HG03571 (cell line): ENCODE data around the gene SLC25A21.

Experiments used
- ATAC-seq: cut with Tn5 transposase; IDR thresholded peaks from one replicate; pipeline ENCODE4 v1.9.1; 2021; ENCODE audit not compliant: unreplicated experiment

Gene SLC25A21

DNA sequence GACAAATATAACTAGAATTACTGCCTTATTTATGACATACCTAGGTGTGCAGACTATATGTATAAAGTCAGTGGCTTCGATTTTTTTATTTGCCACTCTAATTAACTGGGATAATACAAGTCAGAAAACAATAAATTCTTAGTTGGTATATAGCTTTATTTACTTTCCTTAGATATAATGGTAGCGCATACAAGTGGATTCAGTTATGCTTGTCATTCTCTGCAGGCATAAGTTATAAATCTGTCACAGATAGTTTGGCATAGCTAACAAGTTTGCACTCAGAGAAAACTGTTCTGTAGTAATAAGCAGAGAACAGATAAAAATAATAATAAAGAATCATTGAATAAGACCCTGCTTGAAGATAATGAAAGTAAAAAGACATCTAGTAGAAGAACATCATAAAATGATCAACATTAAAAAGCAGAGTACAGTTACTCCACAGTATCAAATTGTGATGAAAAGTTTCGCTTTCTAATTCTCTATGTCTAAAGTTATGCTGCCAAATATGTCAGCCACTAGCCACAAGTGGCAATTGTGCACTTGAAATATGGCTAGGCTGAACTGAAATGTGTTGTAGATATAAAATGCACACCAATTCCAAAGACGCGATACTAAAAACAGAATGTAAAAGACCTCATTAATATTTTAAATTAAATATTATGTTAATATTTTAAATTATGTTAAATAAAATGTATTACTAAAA lies 224.1 kb downstream of the SLC25A21 start:
- ATAC-seq: no peak

DNA sequence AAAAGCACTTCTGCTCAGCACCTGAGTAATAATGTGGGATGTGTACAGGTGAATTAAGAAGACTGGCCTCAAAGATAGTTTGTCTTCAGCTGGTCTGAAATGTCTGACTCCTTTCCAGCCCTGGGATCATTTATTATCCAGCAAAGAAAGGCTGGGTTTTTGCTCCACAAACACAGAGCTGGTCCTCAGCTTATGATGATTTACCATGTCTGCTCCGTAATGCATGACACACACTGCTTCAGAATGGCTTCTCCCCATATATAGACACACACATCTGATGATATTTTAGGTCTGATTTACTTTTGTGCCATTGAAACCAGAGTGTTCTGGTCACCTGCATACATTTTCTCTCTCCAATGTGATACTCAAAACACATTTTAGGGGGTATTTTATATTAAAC lies 225.0 kb downstream of the SLC25A21 start:
- ATAC-seq: no peak

DNA sequence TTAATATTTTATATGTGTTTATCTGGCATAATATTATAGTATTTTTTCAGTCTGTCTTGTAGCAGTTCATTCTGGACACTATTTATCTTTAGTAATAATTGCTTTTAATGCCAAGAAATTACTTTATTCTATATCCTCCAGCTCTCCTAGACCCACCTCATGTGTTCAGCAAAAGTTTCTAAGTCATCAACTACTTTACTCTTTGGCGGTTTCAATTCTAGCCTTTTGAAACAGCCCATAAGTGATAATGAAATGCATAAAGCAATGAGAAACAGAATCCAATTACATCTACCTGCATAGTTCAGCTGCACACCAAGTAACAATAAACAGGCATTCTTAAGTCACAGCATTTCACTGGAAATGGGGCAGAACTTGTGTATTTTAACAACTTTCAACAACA lies 225.5 kb downstream of the SLC25A21 start:
- no peak for ATAC-seq

DNA sequence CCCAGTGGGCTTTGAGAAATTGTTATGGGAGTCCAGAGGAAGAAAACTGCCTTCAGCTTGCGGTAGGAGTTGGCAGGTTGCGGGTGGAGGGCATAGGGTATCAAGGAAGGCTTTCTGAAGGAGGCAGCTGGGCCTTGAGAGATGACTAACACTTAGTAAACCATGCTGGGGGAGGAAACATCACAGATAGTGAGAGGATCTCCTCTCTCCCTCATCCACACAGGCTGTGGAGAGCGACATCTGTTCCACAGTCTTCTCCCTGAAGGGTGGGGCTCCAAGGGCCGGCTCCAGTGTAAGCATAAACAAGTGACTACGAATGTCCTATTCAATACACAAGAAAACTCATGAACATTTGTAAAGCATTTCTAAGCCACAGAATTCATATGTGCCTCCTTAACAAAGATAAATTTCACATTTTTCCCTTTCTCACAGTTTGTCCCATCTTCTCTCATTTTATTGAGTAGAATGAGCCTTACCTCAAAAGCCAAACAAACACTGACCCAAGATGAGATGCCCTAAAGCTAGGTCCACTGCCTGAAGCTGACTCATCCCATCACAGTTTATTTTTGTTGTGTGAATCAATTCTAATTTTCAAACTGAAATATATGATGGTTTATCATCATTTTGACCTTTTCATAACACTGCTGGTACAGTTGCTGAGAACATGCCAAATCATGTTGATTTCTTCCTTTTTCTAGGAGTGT lies 227.9 kb downstream of the SLC25A21 start:
- ATAC-seq: no peak

DNA sequence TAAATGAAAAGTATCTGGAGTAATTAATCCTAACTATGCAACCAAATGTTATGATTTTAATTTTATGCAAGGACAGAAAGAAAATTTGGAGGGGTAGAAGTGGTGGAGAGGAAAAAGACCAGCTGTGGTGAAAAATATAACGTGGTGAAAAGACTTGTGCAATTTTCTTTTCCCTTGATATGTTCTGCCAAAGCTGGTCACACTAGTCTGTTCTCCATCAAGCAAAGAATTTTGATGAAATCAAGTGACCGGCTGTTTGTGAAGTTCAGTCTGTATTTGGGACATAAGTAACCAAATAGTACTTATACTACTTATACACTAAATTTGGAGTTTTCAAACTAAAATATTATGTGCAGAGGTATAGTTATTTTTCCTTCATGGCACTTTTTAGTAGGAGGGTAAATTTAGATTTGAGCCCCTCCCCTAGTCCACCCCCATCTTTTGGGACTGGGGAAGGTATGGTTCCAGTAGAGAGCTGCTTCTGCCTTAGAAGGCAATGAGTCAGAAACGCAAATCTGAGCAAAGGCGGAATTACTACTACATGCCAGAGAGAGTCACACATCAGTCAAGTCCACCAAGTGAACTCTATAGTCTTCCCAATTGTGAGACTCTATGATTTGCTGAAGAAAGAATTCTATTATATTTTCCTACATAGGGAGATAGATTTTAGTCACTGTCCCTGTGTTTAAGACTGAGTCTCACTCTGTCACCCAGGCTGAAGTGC lies 229.7 kb downstream of the SLC25A21 start:
- ATAC-seq: no peak

DNA sequence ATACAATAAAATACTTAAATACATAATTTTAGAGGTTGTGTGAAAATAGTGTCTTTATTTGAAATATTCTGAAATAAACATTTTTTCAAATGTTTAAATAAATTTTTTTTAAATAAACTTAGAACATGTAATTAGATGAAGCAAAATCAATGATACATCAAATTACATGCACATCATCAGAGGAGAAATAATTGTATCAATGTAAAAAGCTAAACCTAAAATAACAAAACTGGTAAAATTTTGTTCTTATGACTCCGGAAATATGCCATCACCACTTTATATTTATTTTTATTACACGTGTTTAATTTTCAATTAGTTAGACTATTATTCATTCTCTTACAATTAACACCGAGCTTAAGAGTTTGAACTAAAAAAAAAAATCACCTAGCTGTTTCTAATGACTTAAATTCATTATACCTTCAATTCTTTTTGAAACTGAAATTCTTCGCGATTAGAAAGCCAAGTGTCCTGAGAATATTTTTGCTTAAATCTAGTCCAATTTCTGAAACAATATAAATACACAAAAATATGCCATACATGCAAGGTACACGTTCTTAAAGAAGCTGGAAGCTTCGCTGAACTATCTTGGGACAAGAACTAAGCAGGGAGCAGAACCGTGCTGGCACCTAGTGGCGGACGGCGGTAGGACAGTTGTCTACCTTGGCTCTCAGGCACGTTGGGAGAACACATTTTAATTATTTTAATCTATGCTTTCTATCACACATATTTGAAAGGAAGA lies 230.5 kb downstream of the SLC25A21 start:
- peak; percentile 86 for ATAC-seq

DNA sequence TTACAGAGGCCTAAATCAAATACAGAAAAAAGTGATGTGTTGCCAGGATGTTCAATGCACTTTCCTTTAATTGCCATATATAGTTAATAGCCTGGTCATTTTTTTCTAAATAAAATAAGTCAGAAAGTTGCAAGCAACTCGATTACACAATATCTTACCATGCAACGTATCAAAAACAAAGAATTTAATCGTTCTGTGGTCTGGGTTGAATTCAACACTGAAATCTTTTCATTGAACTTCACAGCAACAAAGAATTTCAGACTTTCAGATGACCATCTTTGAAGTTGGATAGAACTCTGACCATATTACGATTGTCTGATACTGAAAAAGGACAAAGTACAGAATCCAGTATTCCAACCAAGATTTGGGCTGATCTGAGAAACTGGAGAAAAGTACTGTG lies 231.9 kb downstream of the SLC25A21 start:
- no peak for ATAC-seq

DNA sequence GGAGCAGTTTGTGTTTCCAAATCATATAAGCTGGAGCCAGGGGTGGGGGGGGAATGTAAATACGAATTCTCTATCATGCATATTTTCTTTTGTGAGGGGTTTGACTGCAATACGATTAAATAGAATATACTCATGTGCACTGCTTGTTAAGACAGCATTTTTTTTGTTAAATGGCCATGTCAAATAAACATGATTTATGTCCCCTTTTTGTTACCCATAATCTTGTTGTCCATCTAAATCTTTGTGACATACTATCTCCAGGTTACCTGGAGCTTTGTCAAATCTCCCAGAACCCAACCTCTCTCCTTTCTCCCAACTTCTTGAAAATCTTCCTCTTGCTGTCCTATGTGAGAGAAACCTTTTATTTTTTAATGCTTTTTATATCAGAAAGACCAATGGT lies 233.1 kb downstream of the SLC25A21 start:
- no peak for ATAC-seq

DNA sequence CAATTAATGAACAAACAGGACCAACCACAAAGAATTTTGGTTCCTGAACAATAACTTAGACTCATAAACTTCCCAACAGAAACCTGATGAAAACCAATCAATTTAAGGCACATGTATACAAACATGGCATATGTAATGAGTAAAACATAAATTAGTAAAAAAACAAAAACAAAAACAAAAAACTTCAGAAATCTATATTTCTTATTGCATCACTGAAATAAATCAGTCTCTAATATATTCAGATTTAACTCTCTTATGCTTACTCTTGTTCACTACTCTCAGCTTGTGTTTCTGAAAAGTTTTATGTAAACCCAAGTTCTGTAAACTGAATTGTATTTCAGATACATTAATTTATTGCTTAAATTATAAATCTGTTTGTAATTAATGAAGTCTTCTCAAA lies 233.7 kb downstream of the SLC25A21 start:
- ATAC-seq: no peak

DNA sequence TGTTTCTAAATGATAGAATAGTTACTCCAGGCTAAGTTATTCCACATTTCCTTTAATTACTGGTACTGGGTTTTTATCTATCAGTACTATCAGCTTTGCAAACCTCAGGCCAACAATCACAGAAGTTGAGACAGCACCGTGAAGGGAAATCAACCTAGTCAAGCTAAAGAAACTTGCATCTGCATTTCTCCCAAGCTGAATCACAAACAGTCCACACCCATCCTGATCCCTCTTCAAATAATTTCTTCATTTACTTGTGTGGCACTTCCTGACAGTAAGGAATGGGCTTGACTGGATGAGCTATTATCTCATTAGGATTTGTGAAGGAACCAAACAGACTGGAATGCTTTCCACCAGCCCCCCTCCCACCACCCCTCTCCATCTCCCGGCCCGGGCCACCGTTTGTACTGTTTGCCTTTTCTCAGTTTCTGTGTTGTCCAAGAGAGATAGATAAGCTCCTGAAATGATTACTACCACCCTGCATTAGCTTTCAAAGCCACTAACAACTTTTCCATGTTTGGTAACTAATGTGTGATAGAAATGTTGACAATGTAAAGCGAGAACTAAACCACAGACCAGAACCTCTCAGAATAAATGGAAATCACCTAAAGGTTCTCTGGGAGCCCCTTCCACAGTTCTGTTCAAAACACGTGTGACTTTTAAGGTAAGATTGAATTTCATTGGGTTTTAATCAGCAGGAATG lies 236.3 kb downstream of the SLC25A21 start:
- no peak for ATAC-seq

DNA sequence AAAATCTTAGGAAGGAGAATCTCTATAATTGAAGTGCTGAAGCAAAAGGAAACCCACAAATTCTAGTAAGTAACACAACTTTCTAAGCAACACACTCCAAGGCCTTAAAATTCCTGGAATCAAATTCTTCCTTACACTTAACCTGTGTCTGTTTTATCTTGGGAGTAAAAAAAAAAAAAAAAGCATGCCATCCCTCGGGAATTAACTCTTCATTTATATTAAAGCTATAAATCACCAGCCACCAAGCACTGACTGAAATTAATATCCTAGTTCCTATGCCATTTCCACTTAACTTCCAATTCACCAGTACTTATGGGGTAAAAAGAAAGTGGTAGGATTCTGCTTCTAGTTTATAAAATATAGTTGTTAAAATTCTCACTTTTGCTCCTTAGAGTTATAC lies 238.1 kb downstream of the SLC25A21 start:
- no peak for ATAC-seq

DNA sequence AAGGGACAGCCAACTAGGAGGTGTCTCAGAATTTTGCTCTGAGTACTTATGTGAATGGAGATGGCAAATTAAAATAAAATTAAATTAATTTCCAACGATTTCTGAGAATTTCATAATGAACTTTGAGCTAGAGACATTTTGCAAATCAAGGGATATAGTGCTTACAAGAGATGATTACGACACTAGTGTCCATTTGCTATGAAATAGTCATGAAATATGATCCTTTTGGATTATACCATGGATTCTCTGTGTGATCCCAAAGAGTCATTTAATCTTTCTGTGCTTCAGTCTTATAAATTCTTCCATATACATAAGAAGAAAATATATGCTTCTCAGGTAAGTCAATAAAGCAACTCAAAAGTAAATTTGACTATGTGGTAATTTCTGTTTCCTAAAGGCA lies 240.6 kb downstream of the SLC25A21 start:
- no peak for ATAC-seq

DNA sequence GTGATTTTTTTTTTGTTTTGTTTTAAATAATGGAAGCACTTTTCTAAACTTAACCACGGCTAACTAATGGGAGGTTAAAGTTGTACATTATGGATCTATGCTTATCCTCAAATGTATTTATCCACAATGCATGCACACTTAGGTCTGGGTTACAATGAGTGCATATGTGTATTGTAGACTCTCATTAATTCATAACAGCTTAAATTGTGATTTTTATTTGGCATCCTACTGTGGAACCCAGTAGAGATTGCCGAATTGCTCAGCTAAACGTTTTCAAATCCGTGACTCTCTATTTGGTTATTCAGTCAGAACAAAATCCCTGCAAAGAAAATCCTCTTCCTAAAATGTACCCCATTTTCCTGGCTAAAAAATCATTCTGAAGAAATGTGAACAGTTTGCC lies 244.0 kb downstream of the SLC25A21 start:
- no peak for ATAC-seq

DNA sequence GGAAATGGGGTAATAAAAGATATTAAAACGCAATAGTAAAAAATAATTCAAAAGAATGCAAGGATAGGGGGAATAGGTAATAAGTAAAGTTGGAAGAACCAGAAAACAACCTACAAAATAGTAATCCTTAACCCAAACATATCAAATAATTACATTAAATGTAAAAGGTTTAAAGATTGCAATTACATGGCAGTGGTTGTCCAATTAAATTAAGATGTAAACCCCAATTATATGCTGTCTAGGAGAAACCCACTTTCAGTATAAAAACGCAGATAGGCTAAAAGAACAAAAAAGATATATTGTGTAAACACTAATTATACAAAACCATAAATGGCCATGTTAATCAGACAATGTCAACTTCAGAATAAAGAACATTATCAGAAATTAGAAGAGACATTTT lies 247.3 kb downstream of the SLC25A21 start:
- ATAC-seq: no peak

DNA sequence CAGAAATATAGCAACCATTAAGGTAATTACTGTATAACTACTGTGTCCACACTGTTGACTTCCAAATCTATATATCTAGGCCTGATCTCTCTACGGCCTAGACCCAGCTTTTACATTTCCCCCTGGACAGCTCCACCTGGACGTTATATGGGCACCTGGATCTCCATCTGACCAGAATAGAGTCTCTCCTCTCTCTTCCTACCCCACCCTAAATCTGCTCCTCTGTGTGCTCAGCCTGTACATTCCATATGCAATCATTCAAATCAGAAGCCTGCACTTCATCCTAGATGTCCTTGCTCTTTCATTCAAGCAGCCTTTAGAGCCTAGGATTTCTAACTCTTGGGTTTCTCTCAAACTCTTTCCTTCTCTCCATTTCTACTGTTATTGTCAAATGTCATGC lies 255.7 kb downstream of the SLC25A21 start:
- ATAC-seq: no peak

DNA sequence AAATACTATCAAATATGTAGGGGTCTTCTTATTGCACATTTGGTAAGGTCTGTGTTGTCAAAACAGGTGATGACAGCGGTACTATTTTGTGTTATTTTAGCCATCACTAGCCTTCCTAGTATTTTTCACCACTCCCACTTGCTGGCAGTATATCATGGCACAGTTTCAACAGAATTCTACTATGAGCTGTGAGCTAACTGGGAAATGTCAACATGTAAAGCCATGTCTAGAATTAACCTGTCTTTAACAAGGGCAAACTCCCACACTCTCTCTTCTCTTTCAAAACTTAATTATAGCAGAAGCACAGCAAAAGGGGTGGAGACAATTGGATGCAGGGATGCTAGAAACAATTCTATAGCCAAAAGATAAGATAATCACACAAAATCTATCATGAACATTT lies 257.3 kb downstream of the SLC25A21 start:
- ATAC-seq: no peak

DNA sequence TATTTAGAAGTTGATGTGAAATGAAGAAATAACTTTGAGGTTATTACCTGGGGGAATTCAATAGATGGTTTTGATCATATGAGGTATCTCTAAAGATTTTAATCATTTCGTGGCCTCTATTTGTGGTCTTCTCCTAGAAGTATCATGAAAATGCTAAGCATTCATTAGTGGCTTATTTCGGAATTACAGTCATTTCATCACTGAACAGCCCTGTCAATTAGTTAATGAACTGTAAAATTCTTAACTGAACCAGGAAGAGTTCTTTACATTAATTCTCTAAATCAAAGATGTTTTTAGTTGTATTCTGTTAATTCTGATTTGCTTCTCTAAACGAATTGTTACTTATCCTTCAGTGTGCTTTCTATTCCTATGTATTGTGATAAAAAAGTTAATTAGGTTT lies 261.8 kb downstream of the SLC25A21 start:
- ATAC-seq: no peak

DNA sequence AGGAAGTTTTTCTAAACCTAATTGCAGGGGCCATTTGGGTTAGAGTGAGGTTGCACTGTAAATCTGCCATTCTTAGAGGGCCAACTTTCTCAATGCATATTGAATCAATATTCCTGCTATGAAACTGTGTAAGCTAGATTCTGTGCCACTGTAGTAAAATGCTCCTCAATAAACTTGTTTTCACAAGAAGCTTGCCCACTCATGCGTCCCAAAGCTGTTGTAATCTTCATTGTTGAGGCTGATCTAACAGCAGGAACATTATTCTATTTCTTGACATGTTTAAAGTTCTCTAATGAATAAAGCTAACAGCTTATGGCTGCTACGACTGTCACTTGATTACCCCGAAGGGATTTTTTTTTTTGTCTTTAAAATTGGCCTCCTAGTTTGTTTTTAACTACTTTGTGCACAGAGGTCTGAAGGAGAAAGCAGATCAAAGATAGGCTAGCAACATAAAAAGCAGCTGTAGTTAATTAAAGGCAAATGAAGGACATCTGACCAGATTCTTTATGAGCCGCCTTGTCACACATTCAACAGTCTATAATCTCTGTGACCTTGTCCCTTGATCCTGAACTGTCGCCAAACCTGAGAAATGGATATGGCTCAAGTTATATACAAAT lies 267.0 kb downstream of the SLC25A21 start:
- ATAC-seq: no peak

DNA sequence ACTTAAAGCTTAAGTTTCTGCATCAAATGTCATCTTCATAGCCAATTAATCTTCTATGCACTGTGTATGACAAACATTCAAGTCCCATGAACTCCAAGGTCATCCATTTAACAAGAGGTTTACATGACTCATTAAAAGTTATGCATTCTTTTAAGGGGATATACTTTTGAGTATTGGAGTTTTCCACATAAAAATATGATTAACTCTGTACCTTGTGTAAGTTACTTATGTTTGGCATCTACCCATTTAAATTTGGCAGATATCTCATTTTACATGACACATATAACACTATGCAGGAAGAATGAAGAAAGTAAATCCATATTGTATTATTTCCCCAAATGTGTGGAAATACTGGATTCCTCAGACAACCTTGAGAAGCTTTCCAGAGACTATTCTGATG lies 270.5 kb downstream of the SLC25A21 start:
- no peak for ATAC-seq

DNA sequence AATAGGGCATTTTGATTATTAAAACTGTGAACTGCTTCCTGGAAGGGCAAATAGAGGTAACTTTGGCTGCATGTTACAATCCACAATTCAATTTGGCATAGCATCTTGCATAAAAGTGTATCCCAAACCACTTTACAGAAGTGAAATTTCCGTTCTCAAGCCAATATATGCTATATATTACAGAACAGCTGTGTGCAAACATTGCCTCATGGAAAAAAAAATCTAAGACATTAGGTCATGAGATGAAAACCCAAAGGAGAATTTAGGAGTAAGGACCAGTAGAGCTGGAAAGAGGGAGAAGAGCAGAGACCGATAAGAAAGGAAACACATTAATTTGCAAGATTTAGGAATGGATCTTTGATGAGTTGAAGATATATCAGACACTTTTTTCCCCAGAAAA lies 271.6 kb downstream of the SLC25A21 start:
- ATAC-seq: no peak
